GM21825 (cell line): ENCODE measurements around the gene PRUNE2.

Source experiments
- ATAC-seq: cut with Tn5 transposase; IDR thresholded peaks from one replicate; pipeline ENCODE4 v1.9.1; 2021; ENCODE audit warnings: mild to moderate bottlenecking, moderate library complexity; ENCODE audit not compliant: unreplicated experiment

Gene PRUNE2

GRCh38 chr9:76662476-76663281 lies 243.2 kb downstream of the PRUNE2 start:
- ATAC-seq, result no peak

GRCh38 chr9:76658510-76659231 lies 247.2 kb downstream of the PRUNE2 start:
- no peak for ATAC-seq

GRCh38 chr9:76657265-76657664 lies 248.6 kb downstream of the PRUNE2 start:
- ATAC-seq, result no peak

- no peak for ATAC-seq
Observed at GRCh38 chr9:76655971-76656370, 249.9 kb downstream of the PRUNE2 start.

GRCh38 chr9:76655121-76655541 lies 250.8 kb downstream of the PRUNE2 start:
- ATAC-seq, result no peak

GRCh38 chr9:76654575-76654974 lies 251.3 kb downstream of the PRUNE2 start:
- ATAC-seq, result no peak

- ATAC-seq, result no peak
Observed at GRCh38 chr9:76654051-76654461, 251.9 kb downstream of the PRUNE2 start.

- ATAC-seq, result no peak
Observed at GRCh38 chr9:76652894-76653293, 253.0 kb downstream of the PRUNE2 start.

- ATAC-seq, result peak; percentile 53
Observed at GRCh38 chr9:76651119-76651705, 254.7 kb downstream of the PRUNE2 start.

GRCh38 chr9:76650692-76651091 lies 255.2 kb downstream of the PRUNE2 start:
- no peak for ATAC-seq

- ATAC-seq, result no peak
Observed at GRCh38 chr9:76649894-76650293, 256.0 kb downstream of the PRUNE2 start.

GRCh38 chr9:76646249-76646648 lies 259.7 kb downstream of the PRUNE2 start:
- no peak for ATAC-seq

GRCh38 chr9:76644647-76645250 lies 261.2 kb downstream of the PRUNE2 start:
- ATAC-seq, result no peak

GRCh38 chr9:76644171-76644570 lies 261.7 kb downstream of the PRUNE2 start:
- ATAC-seq, result no peak

GRCh38 chr9:76643399-76644117 lies 262.4 kb downstream of the PRUNE2 start:
- peak; percentile 98 for ATAC-seq

GRCh38 chr9:76642701-76643209 lies 263.2 kb downstream of the PRUNE2 start:
- no peak for ATAC-seq

- no peak for ATAC-seq
Observed at GRCh38 chr9:76642074-76642473, 263.8 kb downstream of the PRUNE2 start.

GRCh38 chr9:76638001-76638400 lies 267.9 kb downstream of the PRUNE2 start:
- ATAC-seq, result no peak

GRCh38 chr9:76637416-76637815 lies 268.5 kb downstream of the PRUNE2 start:
- ATAC-seq, result no peak

GRCh38 chr9:76634356-76635054 lies 271.4 kb downstream of the PRUNE2 start:
- ATAC-seq, result no peak
